ENCODE data around the gene ZNF326.

Gene ZNF326

GRCh38 chr1:90083995-90084394 lies 89.1 kb downstream of the ZNF326 start:
- no peak for DNase-seq

All from NCI-H510A (cell line).